C4-2B (cell line): Measurements from ENCODE around the gene TEX29.

Experiments
- H3K27ac ChIP-seq: fragments of 450-650 bp; 2 replicates; pipeline ENCODE4 v1.5.1; 2017
- CTCF ChIP-seq: fragments of 450-650 bp; conservative IDR thresholded peaks from 2 replicates; pipeline ENCODE4 v1.5.1; 2017; ENCODE audit warnings: mild to moderate bottlenecking
- ZFX ChIP-seq: fragments of 450-650 bp; IDR thresholded peaks from 2 replicates; pipeline ENCODE4 v1.6.1; 2017

Gene TEX29

GRCh38 chr13:111337741-111338140, 17.3 kb downstream of the TEX29 start:
- TF ChIP-seq CTCF (no peak), ZFX (no peak)
- H3K27ac ChIP-seq, result no peak overlapping the region

DNA sequence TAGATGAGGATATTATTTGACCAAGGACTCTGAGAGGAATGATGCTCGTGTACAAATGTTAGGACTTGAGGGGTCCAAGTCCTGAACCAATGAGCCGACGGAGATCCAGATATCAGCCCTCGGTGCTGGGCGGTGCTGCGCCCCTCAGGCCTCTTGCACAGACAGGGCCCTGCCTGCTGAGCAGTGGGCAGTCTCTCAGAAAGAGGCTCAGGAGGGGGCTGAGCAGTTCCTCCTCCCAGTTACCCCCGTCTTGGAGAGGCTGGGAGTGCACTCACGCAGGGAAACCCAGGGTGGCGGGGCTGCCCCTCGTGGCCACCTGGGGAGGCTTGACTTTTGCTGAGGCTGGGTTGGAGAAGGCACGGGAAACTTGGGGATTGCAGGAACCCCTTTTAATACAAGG, 18.4 kb downstream of the TEX29 start:
- TF ChIP-seq CTCF, result no peak
- TF ChIP-seq ZFX, result no peak
- no peak overlapping the region for H3K27ac ChIP-seq

DNA sequence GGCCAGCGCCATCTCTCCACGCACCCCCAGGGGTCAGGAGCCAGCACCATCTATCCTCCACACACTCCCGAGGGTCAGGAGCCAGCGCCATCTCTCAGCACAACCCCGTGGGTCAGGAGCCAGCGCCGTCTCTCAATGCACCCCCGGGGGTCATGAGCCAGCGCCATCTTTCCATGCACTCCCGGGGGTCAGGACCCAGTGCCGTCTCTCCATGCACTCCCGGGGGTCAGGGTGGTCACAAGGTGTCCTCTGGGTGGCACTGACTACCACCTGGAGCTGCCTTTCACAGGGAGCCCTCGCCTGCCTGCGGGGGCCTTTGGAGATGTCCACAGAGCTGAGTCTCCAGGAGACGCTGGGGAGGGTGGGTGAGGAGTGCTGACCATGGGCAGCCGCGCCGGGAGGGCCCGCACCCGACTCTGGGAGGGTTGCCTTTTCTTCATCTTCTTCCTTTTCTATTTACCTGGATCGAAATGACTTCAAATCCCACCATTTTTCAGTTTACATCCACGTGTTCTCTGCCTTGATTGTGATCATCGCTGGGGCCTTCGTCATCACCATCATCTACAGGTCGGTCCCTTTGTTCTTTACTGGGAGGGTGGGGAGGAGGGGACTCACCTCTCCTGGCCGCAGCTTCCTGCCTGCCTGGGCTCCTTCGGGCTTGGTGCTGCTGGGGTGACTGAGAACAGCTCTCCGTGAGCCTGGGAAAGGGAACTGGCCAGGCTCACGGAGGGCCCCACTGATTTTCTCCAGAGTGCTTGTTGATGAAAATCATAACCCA, 19.1 kb downstream of the TEX29 start:
- H3K27ac ChIP-seq, result no peak overlapping the region
- TF ChIP-seq CTCF (no peak), ZFX (no peak)

GRCh38 chr13:111341886-111342285, 21.4 kb downstream of the TEX29 start:
- TF ChIP-seq ZFX (no peak), CTCF (no peak)
- H3K27ac ChIP-seq, result no peak overlapping the region

GRCh38 chr13:111342721-111343120, 22.3 kb downstream of the TEX29 start:
- TF ChIP-seq CTCF (no peak), ZFX (no peak)
- no peak overlapping the region for H3K27ac ChIP-seq

DNA sequence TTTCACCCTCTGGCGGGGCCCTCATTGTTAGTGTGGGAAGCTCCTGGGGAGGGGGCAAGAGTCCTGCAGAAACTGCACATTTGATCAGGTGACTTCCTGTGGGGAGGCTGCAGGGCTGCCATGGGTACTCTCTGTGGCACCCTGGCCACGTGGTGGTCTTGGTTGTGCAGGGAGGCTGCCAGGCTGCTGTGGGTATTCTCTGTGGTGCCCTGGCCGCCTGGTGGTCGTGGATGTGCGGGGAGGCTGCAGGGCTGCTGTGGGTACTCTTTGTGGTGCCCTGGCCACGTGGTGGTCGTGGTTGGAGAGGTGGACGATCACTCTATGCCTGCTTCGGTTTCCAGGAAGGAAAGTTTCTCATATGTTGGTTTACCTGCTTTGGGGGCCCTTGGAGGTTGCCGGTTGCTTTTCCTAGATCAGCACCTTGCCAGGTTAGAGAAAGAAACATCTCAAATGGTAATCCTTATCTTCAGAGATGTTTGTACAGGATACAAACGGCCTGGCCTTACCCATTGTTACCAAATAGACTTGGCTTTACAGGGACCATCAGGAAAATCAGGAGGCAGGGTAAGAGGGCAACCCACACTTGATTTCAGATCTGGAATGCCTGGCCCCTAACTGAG, 22.9 kb downstream of the TEX29 start:
- TF ChIP-seq CTCF (no peak), ZFX (no peak)
- no peak overlapping the region for H3K27ac ChIP-seq

DNA sequence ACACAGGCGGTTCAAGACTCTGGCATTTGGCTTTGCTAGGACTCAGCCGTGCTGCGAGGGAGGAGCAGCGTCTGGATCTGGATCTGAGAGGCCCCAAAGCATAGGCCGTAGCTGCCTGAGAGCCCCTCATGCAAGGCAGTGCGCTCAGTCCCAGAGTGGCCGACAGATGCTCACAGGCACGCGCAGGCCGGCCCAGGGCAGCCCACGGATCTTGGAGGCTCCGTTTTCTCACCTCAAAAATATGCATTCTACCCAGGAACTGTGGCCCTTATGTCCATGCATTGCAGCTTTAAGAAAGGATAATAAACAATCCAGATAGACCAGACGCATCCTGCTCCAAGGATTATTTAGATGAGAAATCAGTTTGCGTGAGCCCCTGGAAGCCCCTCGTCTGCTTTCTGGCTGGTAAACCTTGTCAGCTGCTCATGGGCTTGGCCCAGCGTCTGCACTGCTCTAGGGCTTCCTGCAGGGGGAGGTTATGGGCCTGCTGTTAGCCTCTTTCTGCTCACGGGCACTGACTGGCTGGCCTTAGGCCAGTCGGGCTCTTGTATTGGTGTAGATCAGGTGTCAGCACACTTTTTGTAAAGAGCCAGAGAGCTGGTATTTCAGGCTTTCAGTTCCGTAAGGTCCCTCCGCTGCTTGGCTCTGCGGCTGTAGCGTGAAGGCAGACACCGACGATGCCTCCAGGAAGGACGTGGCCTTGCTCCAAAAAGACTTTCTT, 24.2 kb downstream of the TEX29 start:
- no peak overlapping the region for H3K27ac ChIP-seq
- no peak for TF ChIP-seq ZFX
- peak; percentile 76 for TF ChIP-seq CTCF
